ENCODE results near the gene SLC22A15.

The SLC22A15 gene

GRCh38 chr1:116003823-116004222 lies 27.5 kb downstream of the SLC22A15 start:
- no peak for TF ChIP-seq CTCF (IDR thresholded peaks at IDR 0.05)

- no peak for TF ChIP-seq CTCF (IDR thresholded peaks at IDR 0.05)
These were observed 30.2 kb downstream of the SLC22A15 start for GRCh38 chr1:116006486-116006964.

- no peak for TF ChIP-seq CTCF (IDR thresholded peaks at IDR 0.05)
These were observed 32.5 kb downstream of the SLC22A15 start for GRCh38 chr1:116008656-116009390.

DNA sequence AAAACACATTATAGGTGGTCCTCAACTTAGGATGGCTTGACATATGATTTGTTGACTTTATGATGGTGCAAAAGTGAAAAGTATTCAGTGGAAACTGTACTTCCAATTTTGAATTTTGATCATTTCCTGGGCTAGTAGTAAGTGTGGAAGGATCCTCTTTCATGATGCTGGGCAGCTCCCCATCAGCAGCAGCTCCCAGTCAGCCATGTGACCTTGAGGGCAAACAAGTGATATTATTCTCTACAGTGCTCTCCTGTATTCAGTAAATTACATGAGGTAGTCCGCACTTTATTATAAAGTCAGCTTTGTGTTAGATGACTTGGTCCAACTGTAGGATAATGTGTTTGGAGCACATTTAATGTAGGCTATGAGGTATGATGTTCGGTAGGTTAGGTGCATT lies 36.4 kb downstream of the SLC22A15 start:
- no peak for TF ChIP-seq CTCF (IDR thresholded peaks at IDR 0.05)

DNA sequence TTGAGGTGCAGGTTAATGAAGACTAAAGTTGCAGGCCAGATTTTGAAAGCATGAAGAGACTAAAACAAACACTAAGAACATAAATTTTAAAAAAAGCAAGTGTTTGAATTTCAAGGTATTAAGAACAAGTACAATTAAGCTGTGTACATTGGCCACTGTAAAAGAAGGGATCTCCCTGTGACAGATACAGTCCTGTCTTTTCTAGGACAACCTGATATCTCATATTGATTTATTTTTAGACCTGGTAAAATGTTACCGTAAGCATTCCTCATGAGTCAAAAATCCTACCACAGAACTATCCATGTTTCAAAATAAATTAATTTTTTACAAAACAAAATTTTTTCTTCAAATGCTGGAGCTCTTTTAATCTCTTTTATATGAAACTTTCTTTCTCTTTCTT lies 39.4 kb downstream of the SLC22A15 start:
- no peak for TF ChIP-seq CTCF (IDR thresholded peaks at IDR 0.05)

DNA sequence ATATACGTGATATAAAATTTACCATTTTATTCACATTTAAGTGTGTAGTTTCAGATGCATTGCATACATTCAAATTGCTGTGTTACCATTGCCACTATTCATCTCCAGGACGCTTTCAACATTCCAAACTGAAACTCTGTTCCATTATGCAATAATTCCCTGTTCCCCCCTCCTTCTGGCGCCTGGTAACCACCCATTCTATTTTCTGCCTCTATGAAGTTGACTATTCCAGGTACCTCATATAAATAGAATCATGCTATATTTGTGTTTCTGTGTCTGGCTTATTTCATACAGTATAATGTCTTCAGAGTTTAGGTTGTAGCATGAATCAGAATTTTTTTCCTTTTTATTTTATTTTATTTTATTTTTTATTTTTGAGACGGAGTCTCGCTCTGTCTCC lies 41.7 kb downstream of the SLC22A15 start:
- no peak for TF ChIP-seq CTCF (IDR thresholded peaks at IDR 0.05)

DNA sequence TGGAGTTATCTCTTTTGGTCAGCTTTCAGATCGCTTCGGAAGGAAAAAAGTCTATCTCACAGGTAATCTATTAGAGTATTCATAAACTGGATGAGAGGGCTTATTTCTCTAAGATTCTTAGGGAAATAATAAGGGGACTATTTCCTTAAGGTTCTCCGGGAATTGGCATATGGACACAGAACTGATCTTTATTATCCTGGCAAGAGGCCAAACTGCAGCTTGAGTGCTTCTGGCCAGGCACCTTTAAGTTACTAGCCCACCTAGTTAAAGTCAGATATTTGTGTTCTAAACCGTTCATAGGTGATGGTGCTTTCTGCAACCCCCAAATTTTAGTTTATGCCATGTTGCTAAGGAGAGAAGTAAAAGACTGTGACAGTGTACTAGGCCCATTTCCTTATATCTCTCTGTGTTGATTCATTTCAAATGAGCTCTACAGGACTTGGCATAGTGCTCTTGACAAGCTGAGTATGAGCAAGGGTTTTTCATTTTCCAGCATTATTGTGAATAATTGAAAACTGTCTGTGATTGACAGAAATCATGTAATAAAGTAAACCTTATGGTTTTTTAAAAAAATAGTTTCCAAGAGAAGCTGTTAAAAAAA lies 43.4 kb downstream of the SLC22A15 start:
- TF ChIP-seq CTCF (IDR thresholded peaks at IDR 0.05): no peak
